Raji (cell line): ENCODE measurements around the gene C18orf32.
A peak's percentile ranks its signal among the peaks of the same experiment; 100 is the strongest.

Experiments used
- POLR2A ChIP-seq: IDR thresholded peaks from 2 replicates; pipeline ENCODE4 v1.6.1; 2011; ENCODE audit warnings: low read depth, low read length, control low read depth; ENCODE audit not compliant: insufficient read depth

The C18orf32 gene

GRCh38 chr18:49486953-49487710, at the start of gene C18orf32:
C18orf32 (minus strand) TSS chr18:49487234; CDS start chr18:49483748, 3,486 bp downstream.
- peak; percentile 92 for TF ChIP-seq POLR2A

GRCh38 chr18:49534846-49535601, 48.0 kb upstream of the C18orf32 start:
- TF ChIP-seq POLR2A: no peak

GRCh38 chr18:49531678-49532153, 44.7 kb upstream of the C18orf32 start:
- TF ChIP-seq POLR2A: no peak

GRCh38 chr18:49529596-49529995, 42.6 kb upstream of the C18orf32 start:
- TF ChIP-seq POLR2A: no peak

GRCh38 chr18:49527631-49528327, 40.7 kb upstream of the C18orf32 start:
- no peak for TF ChIP-seq POLR2A

GRCh38 chr18:49525981-49526380, 38.9 kb upstream of the C18orf32 start:
- no peak for TF ChIP-seq POLR2A

GRCh38 chr18:49524951-49525350, 37.9 kb upstream of the C18orf32 start:
- no peak for TF ChIP-seq POLR2A

- no peak for TF ChIP-seq POLR2A
These were observed 37.3 kb upstream of the C18orf32 start for GRCh38 chr18:49524349-49524748.

GRCh38 chr18:49521216-49521835, 34.3 kb upstream of the C18orf32 start:
- TF ChIP-seq POLR2A: no peak

GRCh38 chr18:49520661-49521145, 33.7 kb upstream of the C18orf32 start:
- no peak for TF ChIP-seq POLR2A

GRCh38 chr18:49519101-49519971, 32.3 kb upstream of the C18orf32 start:
- no peak for TF ChIP-seq POLR2A

- no peak for TF ChIP-seq POLR2A
These were observed 30.4 kb upstream of the C18orf32 start for GRCh38 chr18:49517483-49517882.

GRCh38 chr18:49515516-49515915, 28.5 kb upstream of the C18orf32 start:
- no peak for TF ChIP-seq POLR2A

GRCh38 chr18:49514577-49514976, 27.5 kb upstream of the C18orf32 start:
- TF ChIP-seq POLR2A: no peak
